Caco-2 (cell line): Measurements from ENCODE around the gene VWA3A. TPM values are rescaled to one million over a fixed set of nuclear protein-coding genes. Genes with fewer than 3 reads are reported as not detected.

Source experiments
- BruUV-seq: library from RNA; stranded (reverse); fragments of 400-500 nt; replicated peaks from 2 replicates; lab custom pipeline; 2021; lab: Mats Ljungman, UMichigan
- CTCF ChIA-PET: fragments of 300-600 bp; sonication (Branson Sonifier 250); formaldehyde crosslinking; loops from one replicate; lab custom pipeline; 2022; ENCODE audit warnings: antibody characterized with exemption; lab: Charles Lee
- POLR2A ChIA-PET: fragments of 300-600 bp; sonication (Branson Sonifier 250); formaldehyde crosslinking; loops from one replicate; lab custom pipeline; 2022; ENCODE audit warnings: antibody characterized with exemption; lab: Charles Lee
- DNase-seq, 2 experiments: peaks; one replicate each; pipeline versions ENCODE4 v3.0.0 to v3.0.0-alpha.2; 2020 to 2022
- H3K27me3 ChIP-seq: replicated peaks from 2 replicates; pipeline ENCODE4 v1.6.0; 2011; ENCODE audit warnings: low read length; ENCODE audit not compliant: control insufficient read depth, insufficient read depth
- H3K36me3 ChIP-seq: 2 replicates; pipeline ENCODE4 v1.5.1; 2011; ENCODE audit warnings: low read length; ENCODE audit not compliant: control insufficient read depth, insufficient read depth
- H3K4me1 ChIP-seq: fragments of 250-450 bp; sonication (Bioruptor Pico); 2 replicates; pipeline ENCODE4 v1.5.1; 2020; ENCODE audit warnings: mild to moderate bottlenecking
- H3K4me3 ChIP-seq: 2 replicates; pipeline ENCODE4 v1.5.1; 2011; ENCODE audit warnings: low read depth, mild to moderate bottlenecking, control low read depth, low read length
- H3K9me3 ChIP-seq: fragments of 250-450 bp; sonication (Bioruptor Pico); 2 replicates; pipeline ENCODE4 v1.5.1; 2020; ENCODE audit warnings: mild to moderate bottlenecking, moderate library complexity
- H3K27ac Mint-ChIP-seq: one replicate; pipeline ENCODE4 v1.8.0; 2022; ENCODE audit warnings: mixed read lengths; ENCODE audit not compliant: unreplicated experiment
- H3K27me3 Mint-ChIP-seq: one replicate; pipeline ENCODE4 v1.8.0; 2022; ENCODE audit warnings: mixed read lengths; ENCODE audit not compliant: insufficient read depth, unreplicated experiment
- H3K36me3 Mint-ChIP-seq: one replicate; pipeline ENCODE4 v1.8.0; 2022; ENCODE audit warnings: mild to moderate bottlenecking, mixed read lengths; ENCODE audit not compliant: insufficient read depth, unreplicated experiment
- H3K4me1 Mint-ChIP-seq: one replicate; pipeline ENCODE4 v1.8.0; 2022; ENCODE audit warnings: low read depth, mixed read lengths; ENCODE audit not compliant: unreplicated experiment
- H3K4me3 Mint-ChIP-seq: one replicate; pipeline ENCODE4 v1.8.0; 2022; ENCODE audit warnings: mild to moderate bottlenecking, moderate library complexity, mixed read lengths; ENCODE audit not compliant: unreplicated experiment
- H3K9me3 Mint-ChIP-seq: one replicate; pipeline ENCODE4 v1.8.0; 2022; ENCODE audit warnings: mixed read lengths; ENCODE audit not compliant: unreplicated experiment
- intact Hi-C: fragments of 100-400 bp; cut with micrococcal nuclease; formaldehyde crosslinking; loops from one replicate; pipeline ENCODE4 v1.10.0; 2022; ENCODE audit not compliant: unreplicated experiment
- total RNA-seq: library from RNA; stranded (reverse); gene quantifications from 2 replicates; pipeline ENCODE4 v1.2.3, GENCODE V29; 2022
- TF ChIP-seq, protein P1 (sequence below), 2 experiments: fragments of 200-600 bp in 1 of 2; IDR thresholded peaks; 1 replicate in 1 of 2; 2 replicates in 1 of 2; pipeline versions ENCODE4 v1.5.1 to v1.8.0; 2011 to 2022; ENCODE audit warnings: antibody characterized with exemption in 1 of 2, control low read depth in 1 of 2, inconsistent platforms in 1 of 2, low read depth in 1 of 2, low read length in 1 of 2, mild to moderate bottlenecking in 1 of 2, moderate library complexity in 1 of 2; ENCODE audit not compliant: insufficient read depth in 1 of 2, severe bottlenecking in 1 of 2, unreplicated experiment in 1 of 2

Gene VWA3A
- total RNA-seq, 1 experiment from 2014 or later = not detected

DNA sequence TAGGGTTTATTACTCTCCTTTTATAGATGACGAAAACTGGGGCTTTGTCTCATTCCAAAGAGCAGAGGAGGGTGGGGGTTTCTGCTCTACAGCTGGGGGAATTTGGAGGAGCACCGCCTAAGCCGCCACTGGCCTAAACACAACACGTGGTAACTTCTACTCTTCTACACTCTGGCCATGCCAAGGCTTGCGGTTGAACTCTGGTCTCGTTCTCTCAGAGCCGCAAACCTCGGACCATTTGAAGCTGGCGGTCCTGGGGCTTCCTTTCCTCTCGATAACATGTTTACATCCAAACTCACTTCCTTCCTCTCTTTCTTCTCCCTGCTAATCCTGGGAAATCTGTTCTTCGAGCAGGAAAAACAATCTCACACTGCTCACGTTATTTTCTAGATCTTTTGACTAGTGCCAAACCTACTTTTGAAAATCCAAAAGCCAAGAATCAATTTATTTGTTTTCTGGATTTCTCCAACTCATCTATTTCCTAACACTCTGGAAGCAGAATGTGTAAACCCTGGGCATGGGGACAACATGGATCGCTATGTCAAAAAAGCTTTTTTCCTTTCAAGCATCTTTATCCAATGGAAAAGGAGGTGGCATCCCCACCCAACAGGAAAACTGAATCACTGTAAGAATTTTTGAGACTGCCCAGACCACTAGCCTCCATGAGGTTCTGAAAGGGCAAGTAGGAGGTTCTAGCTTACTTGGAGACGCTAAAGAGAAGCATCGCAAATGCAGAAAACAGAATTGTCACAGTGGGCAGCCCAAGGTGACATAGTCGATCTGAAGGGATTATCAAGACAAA is 100.1 kb downstream of the VWA3A start:
- Histone ChIP-seq H3K36me3 (no peaks in the 10 kb centered on the region), H3K9me3 (no peaks in the 10 kb centered on the region), H3K27me3 (no peaks in the 10 kb centered on the region), H3K4me1 (peaks cover 8% of the 10 kb centered on the region; the same call in 1 of the 2 replicates), H3K4me3 (peak overlapping the region; percentile 45)
- no TSS peak for BruUV-seq
- Mint-ChIP-seq H3K27me3 (peaks cover 3% of the 10 kb centered on the region), H3K4me3 (peak overlapping the region; percentile 97), H3K36me3 (peaks cover 23% of the 10 kb centered on the region), H3K9me3 (no peaks in the 10 kb centered on the region), H3K4me1 (peaks cover 7% of the 10 kb centered on the region), H3K27ac (peak overlapping the region; percentile 98)
- TF ChIP-seq, protein P1, sequence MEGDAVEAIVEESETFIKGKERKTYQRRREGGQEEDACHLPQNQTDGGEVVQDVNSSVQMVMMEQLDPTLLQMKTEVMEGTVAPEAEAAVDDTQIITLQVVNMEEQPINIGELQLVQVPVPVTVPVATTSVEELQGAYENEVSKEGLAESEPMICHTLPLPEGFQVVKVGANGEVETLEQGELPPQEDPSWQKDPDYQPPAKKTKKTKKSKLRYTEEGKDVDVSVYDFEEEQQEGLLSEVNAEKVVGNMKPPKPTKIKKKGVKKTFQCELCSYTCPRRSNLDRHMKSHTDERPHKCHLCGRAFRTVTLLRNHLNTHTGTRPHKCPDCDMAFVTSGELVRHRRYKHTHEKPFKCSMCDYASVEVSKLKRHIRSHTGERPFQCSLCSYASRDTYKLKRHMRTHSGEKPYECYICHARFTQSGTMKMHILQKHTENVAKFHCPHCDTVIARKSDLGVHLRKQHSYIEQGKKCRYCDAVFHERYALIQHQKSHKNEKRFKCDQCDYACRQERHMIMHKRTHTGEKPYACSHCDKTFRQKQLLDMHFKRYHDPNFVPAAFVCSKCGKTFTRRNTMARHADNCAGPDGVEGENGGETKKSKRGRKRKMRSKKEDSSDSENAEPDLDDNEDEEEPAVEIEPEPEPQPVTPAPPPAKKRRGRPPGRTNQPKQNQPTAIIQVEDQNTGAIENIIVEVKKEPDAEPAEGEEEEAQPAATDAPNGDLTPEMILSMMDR (IDR thresholded peaks at IDR 0.05; ENCODE audit: insufficient read depth in 1 of 2, low read depth in 1 of 2, low read length in 1 of 2, severe bottlenecking in 1 of 2, unreplicated experiment in 1 of 2) = no peak
- DNase-seq = peak; percentile 61 to 78
- POLR2A ChIA-PET = interaction anchor here (0.5 kb wide), 1 partner anchor 244 kb away, joined by 6 read pairs; no protein-coding TSS in a partner anchor
- CTCF ChIA-PET = interaction anchor here (1.7 kb wide), 1 partner anchor 13 kb away, joined by 9 read pairs; the partner anchor contains the start of gene EEF2K
- intact Hi-C loops = no loop called here

DNA sequence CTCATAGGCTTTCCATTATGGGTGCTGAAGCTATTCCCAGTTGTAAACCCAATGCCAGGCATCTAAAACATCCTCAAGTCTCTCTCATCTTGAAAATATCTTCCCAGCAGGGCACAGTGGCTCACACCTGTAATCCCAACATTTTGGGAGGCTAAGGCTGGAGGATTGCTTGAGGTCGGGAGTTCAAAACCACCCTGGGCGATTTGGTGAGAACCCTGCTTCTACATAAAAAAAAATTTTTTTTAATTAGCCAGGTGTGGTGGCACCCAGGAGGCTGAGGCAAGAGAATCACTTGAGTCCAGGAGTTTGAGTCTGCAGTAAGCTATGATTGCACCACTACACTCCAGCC is 100.7 kb downstream of the VWA3A start:
- H3K9me3 Mint-ChIP-seq = no peaks in the 10 kb centered on the region
- H3K4me1 ChIP-seq = peaks cover 8% of the 10 kb centered on the region; the same call in 1 of the 2 replicates
- peaks cover 3% of the 10 kb centered on the region for H3K27me3 Mint-ChIP-seq
- H3K4me1 Mint-ChIP-seq = peaks cover 7% of the 10 kb centered on the region
- TF ChIP-seq, protein P1 (IDR thresholded peaks at IDR 0.05; ENCODE audit: insufficient read depth in 1 of 2, low read depth in 1 of 2, low read length in 1 of 2, severe bottlenecking in 1 of 2, unreplicated experiment in 1 of 2) = no peak
- no peaks in the 10 kb centered on the region for H3K36me3 ChIP-seq
- no peak overlapping the region for H3K27ac Mint-ChIP-seq
- intact Hi-C loops = no loop called here
- BruUV-seq = no TSS peak
- CTCF ChIA-PET = no interaction called here
- H3K36me3 Mint-ChIP-seq = peaks cover 23% of the 10 kb centered on the region
- no peak overlapping the region for H3K4me3 Mint-ChIP-seq
- no peaks in the 10 kb centered on the region for H3K27me3 ChIP-seq
- DNase-seq = no peak
- POLR2A ChIA-PET = no interaction called here
- H3K9me3 ChIP-seq = no peaks in the 10 kb centered on the region
- H3K4me3 ChIP-seq = no peak overlapping the region; the same call in 1 of the 2 replicates

DNA sequence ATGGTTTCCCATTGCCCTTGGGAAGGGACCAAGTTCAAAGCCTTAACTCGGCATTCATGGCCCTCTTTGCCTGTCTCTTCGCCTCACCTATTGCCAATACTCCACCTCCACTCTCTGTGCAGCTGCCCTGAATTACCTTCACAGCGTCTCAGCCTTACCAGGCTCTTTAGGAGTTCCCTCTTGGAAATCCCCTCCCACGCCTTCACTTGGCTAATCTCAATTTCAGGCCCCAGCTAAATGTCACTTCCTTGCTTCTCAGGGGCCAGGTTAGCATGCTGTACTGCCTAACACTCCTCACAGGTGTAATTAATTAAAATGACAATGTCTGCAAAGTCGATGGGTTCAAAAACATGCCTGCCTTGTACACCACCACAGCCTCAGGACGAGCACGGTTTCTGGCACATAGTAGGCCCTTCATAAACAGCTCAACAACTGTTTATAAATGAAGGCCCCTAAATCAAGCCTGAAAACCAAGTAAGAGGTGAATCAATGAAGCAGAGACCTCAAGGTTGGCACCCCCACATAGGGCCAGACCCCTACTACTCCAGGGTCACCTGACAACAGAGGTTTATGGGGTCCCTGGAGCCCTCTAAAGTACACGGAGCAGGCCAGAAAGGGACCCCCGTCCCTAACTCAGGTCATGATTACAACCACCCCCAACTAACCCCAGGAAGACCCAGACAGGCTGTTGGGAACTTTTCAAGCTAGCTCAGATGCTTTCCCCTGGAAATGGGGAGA is 102.5 kb downstream of the VWA3A start:
- H3K4me3 ChIP-seq = no peak overlapping the region
- Mint-ChIP-seq H3K27ac (peak overlapping the region; percentile 98), H3K36me3 (peaks cover 23% of the 10 kb centered on the region), H3K27me3 (peaks cover 3% of the 10 kb centered on the region), H3K4me1 (peaks cover 7% of the 10 kb centered on the region), H3K4me3 (peak overlapping the region; percentile 73), H3K9me3 (no peaks in the 10 kb centered on the region)
- no peaks in the 10 kb centered on the region for H3K36me3 ChIP-seq
- H3K9me3 ChIP-seq = no peaks in the 10 kb centered on the region
- H3K4me1 ChIP-seq = peaks cover 8% of the 10 kb centered on the region; the same call in 1 of the 2 replicates
- DNase-seq = no peak
- CTCF ChIA-PET = interaction anchor here (0.7 kb wide), 1 partner anchor 106 kb away, joined by 3 read pairs; no protein-coding TSS in a partner anchor
- POLR2A ChIA-PET = no interaction called here
- intact Hi-C loops = loop anchor here (1.0 kb wide), 1 partner anchor 102 kb away; the partner anchor contains the start of gene POLR3E
- no peaks in the 10 kb centered on the region for H3K27me3 ChIP-seq
- TF ChIP-seq, protein P1 (IDR thresholded peaks at IDR 0.05; ENCODE audit: insufficient read depth in 1 of 2, low read depth in 1 of 2, low read length in 1 of 2, severe bottlenecking in 1 of 2, unreplicated experiment in 1 of 2) = no peak
- BruUV-seq = no TSS peak
